ENCODE results near the gene WFDC2. TPM values are rescaled to one million over a fixed set of nuclear protein-coding genes. Genes with fewer than 3 reads are reported as not detected.

WFDC2 gene
- total RNA-seq, 3 donors from 2014 or later, result 0.34 to 0.76 (median 0.53) TPM

GRCh38 chr20:45497971-45498494 lies 28.5 kb downstream of the WFDC2 start:
- H3K4me1 Mint-ChIP-seq (ENCODE audit: low read depth), result no peaks in the 10 kb centered on the region
- DNase-seq (no peak), ATAC-seq (no peak)
- H3K4me3 Mint-ChIP-seq, result no peak overlapping the region
- peaks cover 33% of the 10 kb centered on the region for H3K27me3 Mint-ChIP-seq (ENCODE audit: low read depth)
- H3K36me3 Mint-ChIP-seq (ENCODE audit: insufficient read depth), result no peaks in the 10 kb centered on the region
- H3K9me3 Mint-ChIP-seq, result no peaks in the 10 kb centered on the region

- no peaks in the 10 kb centered on the region for H3K4me1 Mint-ChIP-seq (ENCODE audit: low read depth)
- no peaks in the 10 kb centered on the region for H3K36me3 Mint-ChIP-seq (ENCODE audit: insufficient read depth)
- no peak overlapping the region for H3K4me3 Mint-ChIP-seq
- peaks cover 35% of the 10 kb centered on the region for H3K27me3 Mint-ChIP-seq (ENCODE audit: low read depth)
- no peak for DNase-seq
- no peaks in the 10 kb centered on the region for H3K9me3 Mint-ChIP-seq
- ATAC-seq, result no peak
These were observed 30.5 kb downstream of the WFDC2 start for GRCh38 chr20:45500022-45500421.

GRCh38 chr20:45501600-45501999 lies 32.0 kb downstream of the WFDC2 start:
- Mint-ChIP-seq H3K9me3 (no peaks in the 10 kb centered on the region), H3K36me3 (ENCODE audit: insufficient read depth) (no peaks in the 10 kb centered on the region), H3K4me3 (no peak overlapping the region), H3K27me3 (ENCODE audit: low read depth) (peaks cover 40% of the 10 kb centered on the region), H3K4me1 (ENCODE audit: low read depth) (no peaks in the 10 kb centered on the region)
- ATAC-seq, result no peak
- DNase-seq, result no peak

- ATAC-seq, result no peak
- no peak for DNase-seq
- H3K4me1 Mint-ChIP-seq (ENCODE audit: low read depth), result no peaks in the 10 kb centered on the region
- no peaks in the 10 kb centered on the region for H3K9me3 Mint-ChIP-seq
- no peaks in the 10 kb centered on the region for H3K36me3 Mint-ChIP-seq (ENCODE audit: insufficient read depth)
- no peak overlapping the region for H3K4me3 Mint-ChIP-seq
- H3K27me3 Mint-ChIP-seq (ENCODE audit: low read depth), result peaks cover 43% of the 10 kb centered on the region
These were observed 33.0 kb downstream of the WFDC2 start for GRCh38 chr20:45502561-45502960.

- Mint-ChIP-seq H3K4me3 (no peak overlapping the region), H3K36me3 (ENCODE audit: insufficient read depth) (no peaks in the 10 kb centered on the region), H3K4me1 (ENCODE audit: low read depth) (no peaks in the 10 kb centered on the region), H3K9me3 (no peaks in the 10 kb centered on the region), H3K27me3 (ENCODE audit: low read depth) (peaks cover 40% of the 10 kb centered on the region)
- no peak for DNase-seq
- no peak for ATAC-seq
These were observed 33.9 kb downstream of the WFDC2 start for GRCh38 chr20:45503403-45503802.

- no peaks in the 10 kb centered on the region for H3K4me1 Mint-ChIP-seq (ENCODE audit: low read depth)
- no peak for ATAC-seq
These were observed 36.8 kb downstream of the WFDC2 start for GRCh38 chr20:45506398-45506797.

DNA sequence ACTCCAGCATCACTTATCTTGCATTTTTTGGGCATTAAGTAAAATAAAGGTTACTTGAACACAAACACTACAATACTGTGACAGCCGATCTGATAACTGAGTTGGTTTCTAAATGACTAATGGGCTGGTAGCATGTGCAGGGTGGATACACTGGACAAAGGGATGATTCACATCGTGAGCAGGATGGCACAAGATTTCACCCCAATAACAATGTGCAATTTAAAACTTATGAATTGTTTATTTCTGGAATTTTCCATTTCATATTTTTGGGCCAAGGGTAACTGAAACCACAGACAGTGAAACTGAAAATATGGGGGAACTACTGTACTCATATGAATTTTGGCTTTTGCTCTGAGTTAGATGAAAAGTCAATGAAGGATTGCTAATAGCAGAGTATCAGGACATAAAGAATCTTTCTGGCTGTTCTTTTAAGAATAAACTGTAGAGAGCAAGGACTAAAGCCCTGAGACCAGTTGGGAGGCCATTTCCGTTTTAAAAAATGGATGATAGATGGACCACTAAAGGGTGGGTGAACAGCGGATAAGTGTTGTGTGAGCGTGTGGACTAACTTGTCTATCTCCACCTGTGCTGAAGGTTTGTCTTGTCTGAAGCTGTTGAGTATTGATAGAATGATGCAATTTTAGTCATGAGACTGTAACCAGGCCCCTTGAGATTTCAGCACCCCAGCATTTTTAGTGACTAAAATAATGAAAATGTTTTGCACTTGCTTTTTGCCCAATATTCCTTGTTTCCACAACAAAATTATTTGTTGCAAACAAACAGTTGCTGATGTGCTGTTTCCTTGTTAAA lies 37.7 kb downstream of the WFDC2 start:
- Mint-ChIP-seq H3K36me3 (ENCODE audit: insufficient read depth) (no peaks in the 10 kb centered on the region), H3K4me3 (no peak overlapping the region), H3K27me3 (ENCODE audit: low read depth) (peaks cover 31% of the 10 kb centered on the region), H3K9me3 (no peaks in the 10 kb centered on the region), H3K4me1 (ENCODE audit: low read depth) (no peaks in the 10 kb centered on the region)
- peak; percentile 35 to 53 for ATAC-seq
- DNase-seq, result no peak

More at GRCh38 chr20:45506398-45506797, 36.8 kb downstream of the WFDC2 start:
- H3K27me3 Mint-ChIP-seq (ENCODE audit: low read depth), result peaks cover 31% of the 10 kb centered on the region
- no peak overlapping the region for H3K4me3 Mint-ChIP-seq
- no peak for DNase-seq
- H3K36me3 Mint-ChIP-seq (ENCODE audit: insufficient read depth), result no peaks in the 10 kb centered on the region
- no peaks in the 10 kb centered on the region for H3K9me3 Mint-ChIP-seq

- Mint-ChIP-seq H3K9me3 (no peaks in the 10 kb centered on the region), H3K27me3 (ENCODE audit: low read depth) (peaks cover 36% of the 10 kb centered on the region), H3K4me3 (no peak overlapping the region), H3K36me3 (ENCODE audit: insufficient read depth) (no peaks in the 10 kb centered on the region), H3K4me1 (ENCODE audit: low read depth) (no peaks in the 10 kb centered on the region)
- ATAC-seq, result no peak
- DNase-seq, result no peak
These were observed 38.7 kb downstream of the WFDC2 start for GRCh38 chr20:45508068-45508886.

- Mint-ChIP-seq H3K9me3 (no peaks in the 10 kb centered on the region), H3K36me3 (ENCODE audit: insufficient read depth) (no peaks in the 10 kb centered on the region), H3K4me1 (ENCODE audit: low read depth) (no peaks in the 10 kb centered on the region), H3K27me3 (ENCODE audit: low read depth) (peaks cover 34% of the 10 kb centered on the region), H3K4me3 (no peak overlapping the region)
- ATAC-seq (no peak), DNase-seq (no peak)
These were observed 39.5 kb downstream of the WFDC2 start for GRCh38 chr20:45509091-45509490.

- ATAC-seq, result no peak
- Mint-ChIP-seq H3K9me3 (no peaks in the 10 kb centered on the region), H3K4me1 (ENCODE audit: low read depth) (no peaks in the 10 kb centered on the region), H3K4me3 (no peak overlapping the region), H3K27me3 (ENCODE audit: low read depth) (peaks cover 32% of the 10 kb centered on the region), H3K36me3 (ENCODE audit: insufficient read depth) (no peaks in the 10 kb centered on the region)
- DNase-seq, result no peak
These were observed 40.8 kb downstream of the WFDC2 start for GRCh38 chr20:45510242-45510862.

DNA sequence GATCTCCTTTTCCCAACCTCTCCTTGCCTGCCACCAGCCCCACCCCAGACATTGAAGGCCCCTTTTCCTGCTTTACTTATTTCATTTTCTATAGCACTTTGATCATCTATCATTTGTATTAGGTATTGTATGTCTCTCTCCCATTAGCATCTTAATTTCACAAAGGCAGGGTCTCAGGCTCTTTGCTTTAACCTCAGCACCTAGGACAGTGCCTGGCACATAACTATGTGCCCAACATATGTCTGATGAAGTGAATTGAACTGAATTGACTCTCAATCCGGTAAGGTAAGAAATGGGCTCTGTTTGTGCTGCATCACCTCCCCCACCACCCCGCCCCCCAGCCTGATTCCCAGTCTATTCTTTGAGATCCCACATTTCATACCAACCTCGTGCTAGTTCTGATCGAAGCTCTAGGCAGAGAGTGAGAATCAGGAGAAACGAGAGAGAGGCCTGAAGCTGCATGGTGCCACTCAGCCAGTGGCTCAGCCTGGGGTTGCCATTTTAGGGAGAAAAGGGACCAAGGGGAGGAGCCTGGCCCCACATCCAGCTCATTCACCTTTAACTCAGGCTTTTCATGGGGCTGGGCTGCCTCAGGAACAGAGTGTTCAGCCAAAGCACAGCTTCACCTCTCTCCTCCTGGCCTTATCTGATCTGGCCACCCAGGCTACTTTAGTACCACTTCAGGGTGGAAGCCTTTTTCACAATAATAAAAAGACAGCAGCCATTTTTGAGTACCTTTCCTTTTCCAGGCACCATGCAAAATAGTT lies 45.8 kb downstream of the WFDC2 start, which contains the start of gene SPINT3:
SPINT3 (minus strand) TSS at position 476 of the 767 bp plus-strand sequence; CDS start at position 462, 14 bp downstream.
- DNase-seq, result no peak
- H3K4me1 Mint-ChIP-seq (ENCODE audit: low read depth), result no peaks in the 10 kb centered on the region
- peaks cover 25% of the 10 kb centered on the region for H3K27me3 Mint-ChIP-seq (ENCODE audit: low read depth)
- H3K36me3 Mint-ChIP-seq (ENCODE audit: insufficient read depth), result no peaks in the 10 kb centered on the region
- no peaks in the 10 kb centered on the region for H3K9me3 Mint-ChIP-seq
- H3K4me3 Mint-ChIP-seq, result no peak within 1 kb of the TSS
- no peak for ATAC-seq

DNA sequence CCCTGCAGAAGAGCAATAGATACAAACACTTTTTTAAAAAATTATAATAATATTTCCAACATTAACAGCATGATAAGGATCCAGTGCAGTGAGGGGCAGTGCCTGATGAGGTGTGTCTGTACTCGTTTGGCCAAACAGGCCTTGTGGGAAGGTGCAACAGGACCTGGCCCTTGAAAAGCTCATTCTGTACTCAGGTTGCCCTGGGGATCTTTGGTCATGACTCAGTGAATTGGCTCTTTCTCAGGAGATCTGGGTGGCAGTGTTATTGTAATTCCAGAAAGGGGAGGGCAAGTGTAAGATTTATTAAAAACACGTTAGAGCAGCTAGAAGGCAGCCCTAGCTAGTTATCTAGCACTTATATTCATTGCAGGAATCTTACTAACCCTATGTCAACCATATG lies 48.7 kb downstream of the WFDC2 start:
- DNase-seq, result no peak
- H3K27me3 Mint-ChIP-seq (ENCODE audit: low read depth), result peaks cover 25% of the 10 kb centered on the region
- H3K36me3 Mint-ChIP-seq (ENCODE audit: insufficient read depth), result no peaks in the 10 kb centered on the region
- no peaks in the 10 kb centered on the region for H3K9me3 Mint-ChIP-seq
- H3K4me3 Mint-ChIP-seq, result no peak overlapping the region
- ATAC-seq, result no peak
- no peaks in the 10 kb centered on the region for H3K4me1 Mint-ChIP-seq (ENCODE audit: low read depth)

GRCh38 chr20:45523821-45524220 lies 54.3 kb downstream of the WFDC2 start:
- H3K36me3 Mint-ChIP-seq (ENCODE audit: insufficient read depth), result no peaks in the 10 kb centered on the region
- H3K9me3 Mint-ChIP-seq, result no peaks in the 10 kb centered on the region
- no peak overlapping the region for H3K4me3 Mint-ChIP-seq
- ATAC-seq (no peak), DNase-seq (no peak)
- H3K4me1 Mint-ChIP-seq (ENCODE audit: low read depth), result no peaks in the 10 kb centered on the region
- peaks cover 31% of the 10 kb centered on the region for H3K27me3 Mint-ChIP-seq (ENCODE audit: low read depth)

DNA sequence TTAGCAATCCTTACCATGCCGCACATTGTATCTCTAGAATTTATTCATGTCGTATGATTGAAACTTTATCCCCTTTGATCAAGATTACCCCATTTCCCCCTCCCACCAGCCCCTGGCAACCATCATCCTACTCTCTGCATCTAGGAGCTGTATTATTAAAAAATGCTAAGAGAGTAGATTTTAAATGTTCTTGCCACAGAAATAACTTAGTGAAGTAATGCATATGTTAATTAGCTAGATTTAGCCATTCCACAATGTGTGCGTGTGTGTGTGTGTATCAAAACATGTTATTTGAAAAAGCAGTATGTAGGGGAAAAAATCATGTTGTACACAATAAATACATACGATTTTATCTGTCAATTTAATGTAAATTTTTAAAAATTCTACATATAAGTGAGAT lies 57.7 kb downstream of the WFDC2 start:
- ATAC-seq, result no peak
- Mint-ChIP-seq H3K9me3 (no peaks in the 10 kb centered on the region), H3K4me1 (ENCODE audit: low read depth) (no peaks in the 10 kb centered on the region), H3K4me3 (no peak overlapping the region), H3K27me3 (ENCODE audit: low read depth) (peaks cover 31% of the 10 kb centered on the region), H3K36me3 (ENCODE audit: insufficient read depth) (no peaks in the 10 kb centered on the region)
- no peak for DNase-seq
